Measurements from ENCODE around the gene PLIN5.

DNA sequence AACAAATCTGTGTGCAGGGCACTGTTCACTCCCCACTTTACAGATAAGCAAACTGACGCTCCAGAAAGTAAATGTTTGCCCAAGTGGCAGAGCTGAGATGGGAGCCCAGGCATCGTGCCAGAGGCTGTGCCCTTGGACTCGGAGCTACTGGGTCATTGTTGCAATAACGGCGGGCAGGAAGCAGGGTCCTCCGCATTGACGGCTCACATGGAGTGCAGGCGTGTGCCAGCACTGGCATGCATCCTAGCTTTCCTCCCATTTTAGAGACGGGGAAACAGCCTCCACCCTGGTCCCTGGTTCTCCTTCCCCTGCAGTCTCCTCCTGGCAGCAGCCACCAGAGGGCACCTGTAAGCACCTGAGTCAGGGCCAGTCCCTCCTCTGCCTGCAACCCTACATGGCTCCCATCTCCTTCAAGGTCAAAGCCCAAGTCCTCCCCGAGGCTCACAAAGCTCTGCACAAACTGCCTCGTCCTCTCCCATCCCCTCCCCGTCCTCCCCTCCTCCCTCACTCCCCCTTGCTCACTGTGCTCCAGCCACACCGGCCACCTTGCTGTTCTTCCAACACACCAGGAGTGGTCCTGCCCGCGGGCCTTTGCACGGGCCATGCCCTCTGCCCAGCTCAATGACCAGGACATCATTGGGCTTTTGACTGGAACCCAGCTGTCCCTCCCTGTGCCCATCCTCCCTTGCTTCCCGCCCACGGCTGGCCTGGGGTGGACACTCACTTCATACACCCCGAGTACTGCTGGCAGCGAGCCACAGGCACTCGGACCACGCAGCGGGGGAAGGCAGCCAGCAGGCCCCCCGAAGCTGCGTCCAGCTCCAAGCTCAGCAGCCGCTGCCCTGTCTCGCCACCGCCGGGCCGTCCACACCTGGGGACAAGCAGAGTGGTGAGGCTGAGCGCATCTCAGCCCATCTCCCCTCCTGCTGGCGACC is 12.5 kb upstream of the PLIN5 start:
- TF ChIP-seq, protein P1, sequence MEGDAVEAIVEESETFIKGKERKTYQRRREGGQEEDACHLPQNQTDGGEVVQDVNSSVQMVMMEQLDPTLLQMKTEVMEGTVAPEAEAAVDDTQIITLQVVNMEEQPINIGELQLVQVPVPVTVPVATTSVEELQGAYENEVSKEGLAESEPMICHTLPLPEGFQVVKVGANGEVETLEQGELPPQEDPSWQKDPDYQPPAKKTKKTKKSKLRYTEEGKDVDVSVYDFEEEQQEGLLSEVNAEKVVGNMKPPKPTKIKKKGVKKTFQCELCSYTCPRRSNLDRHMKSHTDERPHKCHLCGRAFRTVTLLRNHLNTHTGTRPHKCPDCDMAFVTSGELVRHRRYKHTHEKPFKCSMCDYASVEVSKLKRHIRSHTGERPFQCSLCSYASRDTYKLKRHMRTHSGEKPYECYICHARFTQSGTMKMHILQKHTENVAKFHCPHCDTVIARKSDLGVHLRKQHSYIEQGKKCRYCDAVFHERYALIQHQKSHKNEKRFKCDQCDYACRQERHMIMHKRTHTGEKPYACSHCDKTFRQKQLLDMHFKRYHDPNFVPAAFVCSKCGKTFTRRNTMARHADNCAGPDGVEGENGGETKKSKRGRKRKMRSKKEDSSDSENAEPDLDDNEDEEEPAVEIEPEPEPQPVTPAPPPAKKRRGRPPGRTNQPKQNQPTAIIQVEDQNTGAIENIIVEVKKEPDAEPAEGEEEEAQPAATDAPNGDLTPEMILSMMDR (IDR thresholded peaks at IDR 0.05; ENCODE audit: low read depth, low read length, missing input control): peak; percentile 65
- TF ChIP-seq RAD21 (IDR thresholded peaks at IDR 0.05) (peak in 1 of 2 donors; percentile 76), SP1 (IDR thresholded peaks at IDR 0.05) (peak; percentile 88), JUND (IDR thresholded peaks at IDR 0.05) (peak; percentile 62 to 71)
- TF ChIP-seq, protein P2, sequence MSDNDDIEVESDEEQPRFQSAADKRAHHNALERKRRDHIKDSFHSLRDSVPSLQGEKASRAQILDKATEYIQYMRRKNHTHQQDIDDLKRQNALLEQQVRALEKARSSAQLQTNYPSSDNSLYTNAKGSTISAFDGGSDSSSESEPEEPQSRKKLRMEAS (IDR thresholded peaks at IDR 0.05): peak; percentile 100
- TF ChIP-seq, protein P3, sequence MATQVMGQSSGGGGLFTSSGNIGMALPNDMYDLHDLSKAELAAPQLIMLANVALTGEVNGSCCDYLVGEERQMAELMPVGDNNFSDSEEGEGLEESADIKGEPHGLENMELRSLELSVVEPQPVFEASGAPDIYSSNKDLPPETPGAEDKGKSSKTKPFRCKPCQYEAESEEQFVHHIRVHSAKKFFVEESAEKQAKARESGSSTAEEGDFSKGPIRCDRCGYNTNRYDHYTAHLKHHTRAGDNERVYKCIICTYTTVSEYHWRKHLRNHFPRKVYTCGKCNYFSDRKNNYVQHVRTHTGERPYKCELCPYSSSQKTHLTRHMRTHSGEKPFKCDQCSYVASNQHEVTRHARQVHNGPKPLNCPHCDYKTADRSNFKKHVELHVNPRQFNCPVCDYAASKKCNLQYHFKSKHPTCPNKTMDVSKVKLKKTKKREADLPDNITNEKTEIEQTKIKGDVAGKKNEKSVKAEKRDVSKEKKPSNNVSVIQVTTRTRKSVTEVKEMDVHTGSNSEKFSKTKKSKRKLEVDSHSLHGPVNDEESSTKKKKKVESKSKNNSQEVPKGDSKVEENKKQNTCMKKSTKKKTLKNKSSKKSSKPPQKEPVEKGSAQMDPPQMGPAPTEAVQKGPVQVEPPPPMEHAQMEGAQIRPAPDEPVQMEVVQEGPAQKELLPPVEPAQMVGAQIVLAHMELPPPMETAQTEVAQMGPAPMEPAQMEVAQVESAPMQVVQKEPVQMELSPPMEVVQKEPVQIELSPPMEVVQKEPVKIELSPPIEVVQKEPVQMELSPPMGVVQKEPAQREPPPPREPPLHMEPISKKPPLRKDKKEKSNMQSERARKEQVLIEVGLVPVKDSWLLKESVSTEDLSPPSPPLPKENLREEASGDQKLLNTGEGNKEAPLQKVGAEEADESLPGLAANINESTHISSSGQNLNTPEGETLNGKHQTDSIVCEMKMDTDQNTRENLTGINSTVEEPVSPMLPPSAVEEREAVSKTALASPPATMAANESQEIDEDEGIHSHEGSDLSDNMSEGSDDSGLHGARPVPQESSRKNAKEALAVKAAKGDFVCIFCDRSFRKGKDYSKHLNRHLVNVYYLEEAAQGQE (IDR thresholded peaks at IDR 0.05): peak; percentile 63

Data from liver (tissue), 3 donors.